HepG2 (cell line): ENCODE results near the gene MCTS1. TPM values are rescaled to one million over a fixed set of nuclear protein-coding genes. Genes with fewer than 3 reads are reported as not detected.

Experiments used
- ARID2 ChIP-seq: sonication (generic); formaldehyde crosslinking; IDR thresholded peaks from 2 replicates; pipeline ENCODE4 v1.8.1; 2022; ENCODE audit warnings: mild to moderate bottlenecking, missing genetic modification reagents, borderline replicate concordance
- ATF1 ChIP-seq: IDR thresholded peaks from 2 replicates; pipeline ENCODE4 v1.6.1; 2016; ENCODE audit warnings: mild to moderate bottlenecking, control low read depth
- HDAC1 ChIP-seq: sonication (generic); formaldehyde crosslinking; IDR thresholded peaks from 2 replicates; pipeline ENCODE4 v1.5.1; 2020; ENCODE audit warnings: mild to moderate bottlenecking, missing genetic modification reagents
- HNRNPK ChIP-seq: fragments of 200-400 bp; formaldehyde crosslinking; IDR thresholded peaks from 2 replicates; pipeline ENCODE4 v1.6.1; 2018; ENCODE audit warnings: low read length, low read depth, moderate library complexity, mild to moderate bottlenecking; ENCODE audit not compliant: poor library complexity, severe bottlenecking
- IKZF1 ChIP-seq: fragments of 450-650 bp; IDR thresholded peaks from 2 replicates; pipeline ENCODE4 v1.7.1; 2016
- KMT2A ChIP-seq: sonication (generic); formaldehyde crosslinking; IDR thresholded peaks from 2 replicates; pipeline ENCODE4 v1.4.0; 2020; ENCODE audit warnings: missing genetic modification reagents
- MBNL3 ChIP-seq: fragments of 250-450 bp; sonication (Bioruptor Pico); conservative IDR thresholded peaks from 2 replicates; pipeline ENCODE4 v1.8.0; 2022; ENCODE audit warnings: mild to moderate bottlenecking, inconsistent platforms
- NBN ChIP-seq: fragments of 450-650 bp; conservative IDR thresholded peaks from 2 replicates; pipeline ENCODE4 v1.6.1; 2017
- NRL ChIP-seq: sonication (generic); formaldehyde crosslinking; IDR thresholded peaks from 2 replicates; pipeline ENCODE4 v1.5.0; 2020; ENCODE audit warnings: missing genetic modification reagents, mild to moderate bottlenecking, moderate library complexity, borderline replicate concordance
- PPARG ChIP-seq: conservative IDR thresholded peaks from 2 replicates; pipeline ENCODE4 v1.6.1; 2016; ENCODE audit warnings: missing biosample characterization, missing genetic modification reagents
- TOPORS ChIP-seq: sonication (generic); formaldehyde crosslinking; IDR thresholded peaks from 2 replicates; pipeline ENCODE4 v1.8.0; 2023; ENCODE audit warnings: mild to moderate bottlenecking, missing genetic modification reagents
- TSC22D2 ChIP-seq: sonication (generic); formaldehyde crosslinking; IDR thresholded peaks from 2 replicates; pipeline ENCODE4 v1.5.1; 2020; ENCODE audit warnings: missing genetic modification reagents, mild to moderate bottlenecking, borderline replicate concordance
- XBP1 ChIP-seq: sonication (generic); formaldehyde crosslinking; IDR thresholded peaks from 2 replicates; pipeline ENCODE4 v1.5.0; 2020; ENCODE audit warnings: missing genetic modification reagents
- ZBTB3 ChIP-seq: sonication (generic); formaldehyde crosslinking; IDR thresholded peaks from 2 replicates; pipeline ENCODE4 v1.4.0; 2020; ENCODE audit warnings: low read depth, mild to moderate bottlenecking, moderate library complexity, missing genetic modification reagents, borderline replicate concordance
- ZFP36L1 ChIP-seq: sonication (generic); formaldehyde crosslinking; IDR thresholded peaks from 2 replicates; pipeline ENCODE4 v1.8.0; 2022; ENCODE audit warnings: mild to moderate bottlenecking, missing genetic modification reagents, moderate library complexity
- ZNF207 ChIP-seq: fragments of 450-650 bp; IDR thresholded peaks from 2 replicates; pipeline ENCODE4 v1.6.1; 2016; ENCODE audit warnings: antibody characterized with exemption, borderline replicate concordance
- ZNF383 ChIP-seq: sonication (generic); formaldehyde crosslinking; IDR thresholded peaks from 2 replicates; pipeline ENCODE4 v1.4.0; 2020; ENCODE audit warnings: missing genetic modification reagents, mild to moderate bottlenecking, borderline replicate concordance
- ZNF460 ChIP-seq: sonication (generic); formaldehyde crosslinking; IDR thresholded peaks from 2 replicates; pipeline ENCODE4 v1.5.1; 2020; ENCODE audit warnings: missing genetic modification reagents, mild to moderate bottlenecking, borderline replicate concordance
- ZNF550 ChIP-seq: sonication (generic); formaldehyde crosslinking; IDR thresholded peaks from 2 replicates; pipeline ENCODE4 v1.4.0; 2020; ENCODE audit warnings: mild to moderate bottlenecking, missing genetic modification reagents, borderline replicate concordance
- ZNF776 ChIP-seq: sonication (generic); formaldehyde crosslinking; IDR thresholded peaks from 2 replicates; pipeline ENCODE4 v1.4.0; 2020; ENCODE audit warnings: mild to moderate bottlenecking, missing genetic modification reagents
- ZNF792 ChIP-seq: IDR thresholded peaks from 2 replicates; pipeline ENCODE4 v1.6.1; 2016
- polyA plus RNA-seq, 8 experiments: library from polyadenylated mRNA; depleted of rRNA in 3 of 8; stranded (reverse) in 7 of 8; unstranded in 1 of 8; fragments of >200 nt; fragmentation: Illumina TruSeq in 4 of 8; extraction: Trizol in 4 of 8; gene quantifications; 2 replicates each; pipeline versions ENCODE4 v1.2.1 to v1.2.3, GENCODE V29; 2011 to 2016; ENCODE audit warnings: low read depth in 4 of 8, missing spikeins in 1 of 8, mixed read lengths in 1 of 8; ENCODE audit not compliant: insufficient read depth in 1 of 8
- total RNA-seq, 5 experiments: library from RNA; depleted of rRNA; stranded (reverse); fragments of >200 nt; fragmentation: Illumina TruSeq; extraction: Trizol; gene quantifications; 2 replicates each; pipeline ENCODE4 v1.2.3, GENCODE V29; 2016; ENCODE audit warnings: low read depth in 1 of 5
- TF ChIP-seq, protein P1 (sequence below): sonication (generic); formaldehyde crosslinking; IDR thresholded peaks from 2 replicates; pipeline ENCODE4 v1.5.1; 2020; ENCODE audit warnings: mild to moderate bottlenecking, missing genetic modification reagents, moderate library complexity
- TF ChIP-seq, protein P2 (sequence below): sonication (generic); IDR thresholded peaks from 2 replicates; pipeline ENCODE4 v1.6.1; 2016; ENCODE audit warnings: low read depth, borderline replicate concordance
- TF ChIP-seq, protein P3 (sequence below): sonication (generic); formaldehyde crosslinking; IDR thresholded peaks from 2 replicates; pipeline ENCODE4 v1.4.0; 2020; ENCODE audit warnings: missing genetic modification reagents, mild to moderate bottlenecking, borderline replicate concordance
- TF ChIP-seq, protein P4 (sequence below): sonication (generic); formaldehyde crosslinking; IDR thresholded peaks from 2 replicates; pipeline ENCODE4 v1.4.0; 2020; ENCODE audit warnings: missing genetic modification reagents
- TF ChIP-seq, protein P5 (sequence below): sonication (generic); formaldehyde crosslinking; conservative IDR thresholded peaks from 2 replicates; pipeline ENCODE4 v1.4.0; 2020; ENCODE audit warnings: missing genetic modification reagents

The MCTS1 gene
- total and polyA plus RNA-seq, 2 of the 13 experiments (the other 11 are each of a cell fraction or from before 2014, with no cell fraction given) = 30.1 to 59.0 TPM

DNA sequence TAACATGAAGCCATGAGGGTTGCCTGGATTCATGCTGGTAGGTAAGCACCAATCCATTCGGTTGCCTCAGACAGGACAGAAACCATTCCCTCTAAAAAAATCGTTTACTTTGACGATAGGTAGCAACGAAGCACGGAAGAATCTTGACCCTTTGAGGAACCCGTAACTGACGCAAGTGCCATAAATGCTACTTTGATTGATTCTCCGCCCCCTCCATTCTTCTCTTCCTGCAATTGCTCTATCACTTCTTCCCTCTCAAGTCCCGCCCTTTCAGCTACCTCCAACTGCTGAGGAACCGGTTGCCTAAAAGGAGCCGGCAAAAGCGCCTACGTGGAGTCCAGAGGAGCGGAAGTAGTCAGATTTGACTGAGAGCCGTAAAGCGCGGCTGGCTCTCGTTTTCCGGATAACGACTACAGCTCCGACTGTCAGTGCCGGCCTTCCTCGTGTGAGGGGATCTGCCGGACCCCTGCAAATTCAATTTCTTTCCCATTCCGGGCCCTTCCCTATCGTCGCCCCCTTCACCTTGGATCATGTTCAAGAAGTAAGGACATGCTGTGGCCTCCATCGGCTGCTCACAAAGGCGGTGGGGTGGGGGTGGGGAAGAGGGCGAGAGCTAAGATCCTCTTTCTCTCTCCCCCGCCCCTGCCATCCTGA lies at the start of gene MCTS1 (continued):
- TF ChIP-seq, protein P1, sequence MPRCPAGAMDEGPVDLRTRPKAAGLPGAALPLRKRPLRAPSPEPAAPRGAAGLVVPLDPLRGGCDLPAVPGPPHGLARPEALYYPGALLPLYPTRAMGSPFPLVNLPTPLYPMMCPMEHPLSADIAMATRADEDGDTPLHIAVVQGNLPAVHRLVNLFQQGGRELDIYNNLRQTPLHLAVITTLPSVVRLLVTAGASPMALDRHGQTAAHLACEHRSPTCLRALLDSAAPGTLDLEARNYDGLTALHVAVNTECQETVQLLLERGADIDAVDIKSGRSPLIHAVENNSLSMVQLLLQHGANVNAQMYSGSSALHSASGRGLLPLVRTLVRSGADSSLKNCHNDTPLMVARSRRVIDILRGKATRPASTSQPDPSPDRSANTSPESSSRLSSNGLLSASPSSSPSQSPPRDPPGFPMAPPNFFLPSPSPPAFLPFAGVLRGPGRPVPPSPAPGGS (CRISPR knock-in tag) = no peak
- TF ChIP-seq ZNF776 (CRISPR knock-in tag) (no peak), HDAC1 (CRISPR knock-in tag) (no peak), NRL (no peak), NBN (no peak), ZNF792 (no peak; the same call in 1 of the 2 replicates), TOPORS (CRISPR knock-in tag) (no peak), TSC22D2 (CRISPR knock-in tag) (no peak), IKZF1 (no peak), ZBTB3 (CRISPR knock-in tag) (no peak), HNRNPK (no peak), ZNF383 (no peak), ZFP36L1 (CRISPR knock-in tag) (no peak), PPARG (CRISPR knock-in tag) (no peak), KMT2A (CRISPR knock-in tag) (0 out of 2 replicates have a peak, but pooled peaks have one; percentile 22), ZNF207 (no peak), ZNF550 (no peak), XBP1 (CRISPR knock-in tag) (no peak), MBNL3 (CRISPR knock-in tag) (no peak), ARID2 (CRISPR knock-in tag) (no peak), ATF1 (CRISPR knock-in tag) (peak; percentile 65), ZNF460 (CRISPR knock-in tag) (no peak)
- TF ChIP-seq, protein P2, sequence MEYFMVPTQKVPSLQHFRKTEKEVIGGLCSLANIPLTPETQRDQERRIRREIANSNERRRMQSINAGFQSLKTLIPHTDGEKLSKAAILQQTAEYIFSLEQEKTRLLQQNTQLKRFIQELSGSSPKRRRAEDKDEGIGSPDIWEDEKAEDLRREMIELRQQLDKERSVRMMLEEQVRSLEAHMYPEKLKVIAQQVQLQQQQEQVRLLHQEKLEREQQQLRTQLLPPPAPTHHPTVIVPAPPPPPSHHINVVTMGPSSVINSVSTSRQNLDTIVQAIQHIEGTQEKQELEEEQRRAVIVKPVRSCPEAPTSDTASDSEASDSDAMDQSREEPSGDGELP = no peak
- TF ChIP-seq, protein P3, sequence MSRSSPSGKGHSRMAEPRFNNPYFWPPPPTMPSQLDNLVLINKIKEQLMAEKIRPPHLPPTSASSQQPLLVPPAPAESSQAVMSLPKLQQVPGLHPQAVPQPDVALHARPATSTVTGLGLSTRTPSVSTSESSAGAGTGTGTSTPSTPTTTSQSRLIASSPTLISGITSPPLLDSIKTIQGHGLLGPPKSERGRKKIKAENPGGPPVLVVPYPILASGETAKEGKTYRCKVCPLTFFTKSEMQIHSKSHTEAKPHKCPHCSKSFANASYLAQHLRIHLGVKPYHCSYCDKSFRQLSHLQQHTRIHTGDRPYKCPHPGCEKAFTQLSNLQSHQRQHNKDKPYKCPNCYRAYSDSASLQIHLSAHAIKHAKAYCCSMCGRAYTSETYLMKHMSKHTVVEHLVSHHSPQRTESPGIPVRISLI = peak; percentile 54; the same call in 1 of the 2 replicates
- TF ChIP-seq, protein P4, sequence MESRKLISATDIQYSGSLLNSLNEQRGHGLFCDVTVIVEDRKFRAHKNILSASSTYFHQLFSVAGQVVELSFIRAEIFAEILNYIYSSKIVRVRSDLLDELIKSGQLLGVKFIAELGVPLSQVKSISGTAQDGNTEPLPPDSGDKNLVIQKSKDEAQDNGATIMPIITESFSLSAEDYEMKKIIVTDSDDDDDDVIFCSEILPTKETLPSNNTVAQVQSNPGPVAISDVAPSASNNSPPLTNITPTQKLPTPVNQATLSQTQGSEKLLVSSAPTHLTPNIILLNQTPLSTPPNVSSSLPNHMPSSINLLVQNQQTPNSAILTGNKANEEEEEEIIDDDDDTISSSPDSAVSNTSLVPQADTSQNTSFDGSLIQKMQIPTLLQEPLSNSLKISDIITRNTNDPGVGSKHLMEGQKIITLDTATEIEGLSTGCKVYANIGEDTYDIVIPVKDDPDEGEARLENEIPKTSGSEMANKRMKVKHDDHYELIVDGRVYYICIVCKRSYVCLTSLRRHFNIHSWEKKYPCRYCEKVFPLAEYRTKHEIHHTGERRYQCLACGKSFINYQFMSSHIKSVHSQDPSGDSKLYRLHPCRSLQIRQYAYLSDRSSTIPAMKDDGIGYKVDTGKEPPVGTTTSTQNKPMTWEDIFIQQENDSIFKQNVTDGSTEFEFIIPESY = no peak
- TF ChIP-seq, protein P5, sequence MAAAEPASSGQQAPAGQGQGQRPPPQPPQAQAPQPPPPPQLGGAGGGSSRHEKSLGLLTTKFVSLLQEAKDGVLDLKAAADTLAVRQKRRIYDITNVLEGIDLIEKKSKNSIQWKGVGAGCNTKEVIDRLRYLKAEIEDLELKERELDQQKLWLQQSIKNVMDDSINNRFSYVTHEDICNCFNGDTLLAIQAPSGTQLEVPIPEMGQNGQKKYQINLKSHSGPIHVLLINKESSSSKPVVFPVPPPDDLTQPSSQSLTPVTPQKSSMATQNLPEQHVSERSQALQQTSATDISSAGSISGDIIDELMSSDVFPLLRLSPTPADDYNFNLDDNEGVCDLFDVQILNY (CRISPR knock-in tag) = no peak
